Stimulated activated CD8-positive, alpha-beta memory T cell treated with anti-CD3 and anti-CD28 coated beads, Interleukin-4, amount 100 ng/mL, for 4 hours (primary cell): Measurements from ENCODE around the gene SIRPG.
A peak's percentile ranks its signal among the peaks of the same experiment; 100 is the strongest.
"Not testable (repeated sequence)": the region's sequence is repeated elsewhere in the genome, so short reads cannot be mapped to it uniquely, and the experiment has no call there.

Experiments
- DNase-seq, 2 donors: peaks; one replicate each; pipeline ENCODE4 v3.0.0-alpha.2; 2020; ENCODE audit warnings: low read depth in 2 of 2, low spot score in 1 of 2

SIRPG gene

GRCh38 chr20:1636621-1637020 lies 21.0 kb downstream of the SIRPG start:
- no peak for DNase-seq

GRCh38 chr20:1635291-1635979 lies 22.1 kb downstream of the SIRPG start:
- no peak for DNase-seq

- no peak for DNase-seq
Measured at GRCh38 chr20:1633535-1633934, 24.0 kb downstream of the SIRPG start.

GRCh38 chr20:1632178-1632577 lies 25.4 kb downstream of the SIRPG start:
- DNase-seq = peak in 1 of 2 donors; percentile 13

GRCh38 chr20:1631309-1632151 lies 26.0 kb downstream of the SIRPG start:
- DNase-seq = no peak

GRCh38 chr20:1630186-1630585 lies 27.4 kb downstream of the SIRPG start:
- DNase-seq = no peak

GRCh38 chr20:1629321-1629720 lies 28.3 kb downstream of the SIRPG start:
- no peak for DNase-seq

- DNase-seq = no peak
Measured at GRCh38 chr20:1628621-1629020, 29.0 kb downstream of the SIRPG start.

- DNase-seq = no peak
Measured at GRCh38 chr20:1627200-1627550, 30.4 kb downstream of the SIRPG start.

GRCh38 chr20:1626528-1627199 lies 30.9 kb downstream of the SIRPG start:
- no peak for DNase-seq

- DNase-seq = no peak
Measured at GRCh38 chr20:1625083-1625690, 32.4 kb downstream of the SIRPG start.

- DNase-seq = no peak
Measured at GRCh38 chr20:1623501-1624205, 33.9 kb downstream of the SIRPG start.

- no peak for DNase-seq
Measured at GRCh38 chr20:1622450-1622849, 35.1 kb downstream of the SIRPG start.

- DNase-seq = no peak
Measured at GRCh38 chr20:1621316-1621715, 36.3 kb downstream of the SIRPG start.

GRCh38 chr20:1619861-1620444 lies 37.6 kb downstream of the SIRPG start, which contains the start of gene SIRPB1:
Gene SIRPB1, minus strand, starts transcription at chr20:1620009. Its CDS starts 65 bp downstream, at chr20:1619944.
- DNase-seq = no peak

- DNase-seq = no peak
Measured at GRCh38 chr20:1618954-1619540, 38.5 kb downstream of the SIRPG start.

GRCh38 chr20:1618479-1618878 lies 39.1 kb downstream of the SIRPG start:
- DNase-seq = no peak

GRCh38 chr20:1616858-1617434 lies 40.6 kb downstream of the SIRPG start:
- no peak for DNase-seq

- DNase-seq = not testable (repeated sequence)
Measured at GRCh38 chr20:1610404-1610803, 47.2 kb downstream of the SIRPG start.
